HG03457 (cell line): ENCODE measurements around the gene PTX4.
"Not testable (repeated sequence)": the region's sequence is repeated elsewhere in the genome, so short reads cannot be mapped to it uniquely, and the experiment has no call there.

Experiments
- ATAC-seq: cut with Tn5 transposase; IDR thresholded peaks from one replicate; pipeline ENCODE4 v1.9.1; 2021; ENCODE audit warnings: moderate number of reproducible peaks; ENCODE audit not compliant: unreplicated experiment

Gene PTX4

DNA sequence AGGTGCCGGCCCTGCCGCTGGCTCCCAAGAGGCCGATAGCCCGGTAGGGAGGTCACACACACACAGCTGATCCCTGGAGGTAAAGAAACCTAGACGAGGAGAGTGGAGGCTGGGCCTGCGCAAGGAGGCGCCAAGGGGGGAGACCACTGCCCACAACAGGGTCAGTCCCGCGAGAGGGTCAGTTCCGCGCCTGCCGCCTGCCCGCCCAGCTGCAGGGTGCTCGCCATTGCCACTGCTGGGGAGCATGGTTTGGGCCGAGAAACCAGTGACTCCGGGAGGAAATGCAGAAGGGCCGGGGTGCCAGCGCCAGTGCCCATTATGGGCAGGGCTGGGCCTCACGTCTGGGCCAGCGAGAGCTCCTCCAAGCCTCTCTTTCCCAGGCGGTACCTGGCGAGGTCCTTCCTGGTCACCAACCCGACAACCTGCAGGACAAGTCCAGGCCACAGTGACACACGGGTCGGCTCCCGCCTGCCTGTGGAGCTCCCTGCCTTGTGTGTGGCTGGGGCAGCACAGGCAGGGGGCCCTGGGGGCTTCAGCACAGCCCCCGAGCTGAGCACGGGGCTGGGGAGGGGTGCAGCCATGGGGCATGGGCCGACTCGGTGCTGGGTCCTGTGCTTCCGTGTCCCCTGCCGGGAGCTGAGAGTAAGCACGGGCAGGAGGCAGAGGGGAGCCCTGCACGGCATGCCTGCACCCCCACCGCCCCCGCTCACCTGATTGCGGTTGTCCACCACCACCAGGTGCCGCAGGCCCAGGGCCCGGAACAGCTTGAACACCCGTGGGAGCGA, 42.3 kb downstream of the PTX4 start:
- no peak for ATAC-seq

DNA sequence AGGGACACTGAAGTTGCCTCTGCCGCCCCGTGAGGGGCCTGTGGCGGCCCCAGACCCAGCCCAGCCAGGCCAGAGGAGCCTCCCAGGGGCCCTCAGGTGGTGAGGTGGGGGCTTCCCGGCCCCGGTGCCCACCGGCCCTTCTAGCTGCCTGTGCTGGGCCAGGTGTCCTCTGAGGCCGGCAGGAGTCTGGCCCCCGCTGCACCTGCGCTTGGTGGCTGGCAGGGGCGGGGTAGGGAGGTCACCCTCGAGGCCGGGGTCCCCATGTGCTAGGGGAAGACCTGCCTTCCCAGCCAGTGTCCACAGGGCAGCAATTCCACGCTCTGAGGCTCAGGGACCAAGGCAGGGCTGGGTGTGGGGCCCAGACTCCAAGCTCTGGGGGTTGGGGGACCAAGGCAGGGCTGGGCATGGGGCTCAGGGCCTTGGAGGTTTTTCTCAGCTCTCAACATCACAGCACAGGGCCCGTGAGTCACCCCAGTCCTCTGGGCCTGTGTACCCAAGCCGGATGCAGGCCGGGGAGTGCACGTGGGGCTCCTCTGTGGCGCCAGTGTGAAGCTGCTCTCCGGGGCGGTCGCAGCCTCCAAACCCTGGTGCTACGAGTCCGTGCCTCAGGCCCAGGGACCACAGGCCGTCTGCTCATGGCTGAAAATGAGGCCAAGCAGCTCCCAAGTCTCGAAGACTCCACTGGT, 43.1 kb downstream of the PTX4 start:
- ATAC-seq: no peak

DNA sequence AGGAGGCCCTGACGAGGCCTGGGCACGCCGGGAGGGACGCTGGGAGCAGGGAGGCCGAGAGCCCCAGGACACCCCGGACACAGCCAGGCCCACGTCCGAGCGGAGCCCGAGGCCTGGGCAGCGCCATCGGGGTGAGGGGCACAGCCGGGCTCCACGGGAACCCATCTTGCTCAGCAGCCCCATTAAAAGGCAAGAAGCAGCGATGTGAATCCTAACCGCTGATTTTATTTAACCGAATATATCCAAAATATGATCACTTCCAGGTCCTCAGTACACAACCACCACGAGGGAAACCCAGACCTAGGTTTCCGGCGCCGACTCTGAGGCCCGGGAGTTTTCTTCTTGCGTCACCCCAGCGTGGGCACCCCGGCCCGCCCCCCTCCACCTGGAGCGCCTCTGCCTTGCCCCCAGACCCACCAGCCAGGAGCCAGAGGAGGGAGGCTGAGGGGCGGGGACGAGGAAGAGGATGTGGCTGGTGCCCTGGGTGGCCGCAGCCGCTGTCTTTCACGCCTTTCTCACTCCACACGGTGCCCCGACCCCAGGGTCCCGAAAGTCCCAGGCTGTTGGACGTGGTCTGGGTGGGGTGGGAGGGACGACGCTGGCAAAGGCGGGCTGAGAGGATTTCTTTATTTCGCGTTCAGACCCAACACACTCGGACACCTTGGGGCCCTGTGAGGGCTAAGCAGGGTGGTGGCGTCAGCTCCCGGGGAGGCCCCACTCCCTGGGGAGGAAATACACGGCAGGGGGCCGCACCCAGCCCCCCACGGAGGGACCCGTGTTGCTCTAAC, 43.8 kb downstream of the PTX4 start:
- no peak for ATAC-seq

DNA sequence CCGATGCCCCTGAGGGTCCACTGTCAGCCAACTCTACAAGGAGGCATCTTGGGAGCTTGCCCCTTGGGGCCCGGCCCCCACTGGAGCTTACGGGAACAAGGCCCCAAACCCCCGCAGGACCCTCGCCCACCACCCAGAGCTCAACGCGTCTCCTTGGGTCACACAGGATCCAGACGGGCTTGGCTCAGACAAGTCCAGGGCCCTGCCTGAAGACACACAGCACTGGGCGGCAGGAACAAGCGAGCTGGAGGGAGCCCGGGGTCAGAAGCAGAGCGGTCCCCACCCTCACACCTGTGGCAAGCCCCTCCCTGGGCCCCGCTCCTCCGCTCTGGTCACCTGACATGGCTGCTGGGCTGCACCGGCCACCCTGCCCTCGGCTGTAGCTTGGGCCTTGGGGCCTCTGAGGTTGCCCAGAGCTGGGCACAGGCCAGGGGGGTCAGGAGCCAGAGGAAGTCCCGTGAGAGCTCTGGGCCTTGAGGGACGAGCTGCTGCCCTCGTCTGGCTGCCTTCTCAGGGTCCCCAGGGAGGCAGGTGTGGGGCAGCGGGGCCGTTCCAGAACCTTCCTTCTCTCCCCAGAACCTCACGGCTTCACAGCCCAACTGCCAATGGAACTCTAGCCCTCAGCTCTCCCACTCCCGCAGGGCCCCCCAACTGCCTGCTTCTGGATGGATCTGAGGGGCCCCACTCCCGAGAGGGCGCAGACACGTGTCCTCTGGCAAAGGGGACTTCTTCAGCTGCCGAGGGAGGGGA, 44.6 kb downstream of the PTX4 start, which contains the start of gene CCDC154:
Gene CCDC154 (minus strand): TSS at position 577 of the 750 bp plus-strand sequence. CDS start 234 bp downstream, at position 343.
- no peak for ATAC-seq

DNA sequence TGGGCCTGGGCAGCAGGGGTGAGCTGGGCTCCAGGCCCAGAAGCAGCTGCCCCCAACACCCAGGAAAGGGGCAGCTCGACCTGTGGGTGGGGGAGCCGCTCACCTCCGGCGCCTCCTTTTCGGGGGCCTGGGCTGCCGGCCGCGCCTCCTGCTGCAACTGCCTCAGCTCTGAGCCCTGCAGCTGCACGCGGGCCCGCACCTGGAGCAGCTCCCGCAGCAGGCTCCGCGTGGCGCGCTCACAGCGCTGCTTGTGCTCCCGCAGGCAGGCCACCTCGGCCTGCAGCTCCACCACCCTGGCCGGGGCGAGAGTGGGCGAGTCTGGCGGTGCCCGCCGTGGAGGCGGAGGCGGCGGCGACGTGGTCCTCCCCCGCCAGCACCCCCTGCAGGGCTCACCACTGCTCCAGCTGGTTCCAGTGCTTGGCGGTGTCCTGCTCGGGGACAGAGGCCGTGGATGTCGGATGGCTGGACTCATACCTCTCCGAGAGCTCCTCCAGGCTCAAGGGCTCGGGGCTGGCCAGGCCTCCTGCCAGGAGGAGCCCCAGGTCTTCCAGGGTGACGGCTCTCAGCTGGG, 45.3 kb downstream of the PTX4 start:
- ATAC-seq: no peak

DNA sequence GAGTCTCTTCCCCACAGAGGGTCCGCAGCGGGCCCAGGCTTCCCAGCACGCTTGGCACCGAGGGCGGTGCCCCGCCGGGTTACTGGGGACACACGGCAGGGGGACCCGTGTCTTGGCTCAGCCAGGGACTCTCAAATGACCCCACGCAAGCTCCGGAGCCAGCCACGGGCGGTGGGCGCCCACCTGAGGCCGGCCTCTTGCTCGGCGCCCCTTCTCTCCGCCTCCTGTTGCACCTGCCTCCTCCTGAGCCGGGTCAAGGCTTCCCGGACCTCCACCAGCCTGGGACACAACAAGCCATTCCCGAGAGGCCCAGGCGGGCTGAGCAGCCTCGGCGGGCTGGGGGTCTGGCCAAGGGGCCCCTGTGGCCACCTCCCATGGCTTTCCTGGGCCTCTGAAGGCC, 46.0 kb downstream of the PTX4 start:
- ATAC-seq: no peak

DNA sequence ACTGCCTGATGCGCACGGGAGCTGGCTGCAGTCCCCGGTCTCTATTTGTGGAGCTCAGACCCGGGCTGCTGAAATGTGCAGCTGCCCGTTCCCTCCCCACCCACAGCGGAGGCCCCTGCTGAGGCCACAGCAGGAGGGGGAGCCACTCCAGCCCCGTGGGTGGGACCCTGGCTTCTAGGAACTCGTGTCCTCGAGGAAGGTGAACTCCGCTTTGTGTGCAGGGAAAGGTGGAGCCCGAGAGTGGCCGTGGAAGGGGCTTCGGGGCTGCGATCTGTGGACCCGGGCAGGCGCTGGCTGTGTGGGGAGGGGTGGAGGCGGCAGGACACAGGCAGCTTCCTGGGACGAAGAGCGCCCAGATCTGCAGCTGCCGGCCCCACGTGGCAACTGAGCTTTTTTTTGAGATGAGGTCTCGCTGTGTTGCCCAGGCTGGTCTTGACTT, 47.3 kb downstream of the PTX4 start:
- ATAC-seq: no peak

DNA sequence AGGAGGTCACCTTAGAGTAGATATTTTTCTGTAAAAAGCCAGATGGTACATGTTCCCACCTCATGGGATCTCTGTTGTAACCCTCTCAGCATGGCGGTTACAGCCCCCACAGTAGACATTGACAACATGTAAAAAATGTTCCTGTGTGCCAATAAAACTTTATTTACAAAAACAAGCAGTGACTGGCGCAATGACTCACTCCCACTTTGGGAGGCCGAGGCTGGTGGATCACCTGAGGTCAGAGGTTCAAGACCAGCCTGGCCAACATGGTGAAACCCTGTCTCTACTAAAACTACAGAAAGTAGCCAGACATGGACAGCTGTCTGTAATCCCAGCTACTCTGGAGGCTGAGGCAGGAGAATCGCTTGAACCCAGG, 49.1 kb downstream of the PTX4 start:
- not testable (repeated sequence) for ATAC-seq

DNA sequence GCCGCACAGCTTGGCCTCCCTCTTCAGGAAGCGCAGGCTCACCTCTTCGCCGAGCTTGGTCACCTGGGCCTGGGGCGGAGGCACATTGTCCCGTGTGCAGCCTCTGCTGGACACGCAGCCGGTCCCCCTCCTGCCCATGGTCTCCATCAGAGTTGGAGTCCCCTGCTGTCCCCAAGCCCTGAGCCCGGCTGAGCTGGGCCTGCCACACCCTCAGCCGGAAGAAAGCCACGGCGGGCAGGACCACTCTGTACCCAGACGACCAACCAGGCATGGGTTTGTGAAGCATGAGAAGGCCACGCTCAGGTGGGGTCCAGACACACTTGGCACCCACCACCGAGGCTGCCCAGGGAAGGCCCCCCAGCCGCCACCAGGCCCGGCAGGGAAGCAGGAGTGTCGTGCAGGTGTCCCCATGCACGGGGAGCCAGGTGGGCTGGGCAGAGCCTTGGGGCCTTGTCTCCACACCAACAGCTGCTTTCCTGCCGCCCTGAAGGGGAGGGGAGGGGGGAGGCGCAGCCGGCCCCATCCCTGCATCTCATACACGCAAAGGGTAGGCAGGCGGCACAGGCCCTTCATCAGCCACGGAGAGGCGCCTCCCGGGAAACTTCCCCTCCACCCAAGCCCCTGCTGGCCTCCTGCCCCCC, 49.6 kb downstream of the PTX4 start:
- ATAC-seq: no peak

DNA sequence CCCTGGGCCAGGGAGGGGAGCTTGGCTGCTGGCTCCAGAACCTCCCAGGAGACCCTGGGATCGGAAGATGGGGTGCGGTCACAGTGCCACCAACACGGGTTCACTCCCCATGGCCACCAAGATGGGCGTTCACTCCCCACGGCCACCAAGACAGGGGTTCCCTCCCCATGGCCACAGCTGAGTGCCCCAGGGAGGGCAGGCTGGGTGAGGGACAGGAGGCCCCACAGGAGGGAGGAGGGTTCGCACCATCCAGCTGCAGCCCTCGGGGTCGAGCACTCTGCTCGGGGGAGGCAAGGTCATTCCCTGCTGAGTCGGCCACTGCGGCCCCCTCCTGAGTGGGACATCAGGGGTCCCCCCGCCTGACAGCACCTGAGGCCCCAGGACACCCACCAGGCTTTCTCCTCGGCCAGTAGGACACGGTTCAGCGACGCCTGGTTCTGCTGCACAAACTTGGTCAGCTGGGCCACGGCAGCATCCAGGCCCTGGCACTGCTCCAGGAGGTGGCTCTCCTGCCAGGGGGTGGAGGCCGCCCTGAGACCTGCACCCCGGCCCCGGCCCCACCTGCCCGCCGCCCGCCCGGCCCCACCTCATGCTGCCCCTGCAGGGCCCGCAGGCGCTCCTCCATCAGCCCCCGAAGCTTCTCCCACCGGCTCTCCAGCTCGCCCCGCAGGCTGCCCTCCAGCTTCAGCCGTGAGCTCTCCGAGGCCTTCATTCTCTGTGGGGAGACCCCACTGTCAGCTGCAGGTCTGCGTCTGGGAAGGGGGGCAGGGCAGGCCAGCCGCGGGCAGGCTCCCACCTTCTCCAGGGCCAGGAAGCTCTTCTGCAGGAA, 50.3 kb downstream of the PTX4 start:
- no peak for ATAC-seq

DNA sequence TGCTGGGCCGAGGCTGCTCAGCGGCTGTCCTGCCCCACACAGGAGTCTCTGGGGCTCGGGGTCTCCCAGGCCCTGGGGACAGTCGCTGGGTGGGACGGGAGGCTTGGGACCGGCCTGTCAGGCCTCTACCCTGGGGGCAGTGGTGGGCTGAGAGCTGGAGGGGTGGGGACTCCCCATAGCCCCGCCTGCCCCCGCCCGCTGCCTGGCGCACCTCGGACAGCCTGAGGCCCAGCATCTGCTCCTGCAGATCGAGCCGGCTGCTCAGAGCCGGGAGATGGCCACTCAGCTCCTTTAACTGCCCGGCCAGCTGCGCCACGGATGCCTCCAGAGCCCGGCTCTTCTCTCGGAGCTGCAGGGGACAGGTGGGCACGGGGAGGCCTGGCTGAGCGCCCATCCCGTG, 51.1 kb downstream of the PTX4 start:
- no peak for ATAC-seq

DNA sequence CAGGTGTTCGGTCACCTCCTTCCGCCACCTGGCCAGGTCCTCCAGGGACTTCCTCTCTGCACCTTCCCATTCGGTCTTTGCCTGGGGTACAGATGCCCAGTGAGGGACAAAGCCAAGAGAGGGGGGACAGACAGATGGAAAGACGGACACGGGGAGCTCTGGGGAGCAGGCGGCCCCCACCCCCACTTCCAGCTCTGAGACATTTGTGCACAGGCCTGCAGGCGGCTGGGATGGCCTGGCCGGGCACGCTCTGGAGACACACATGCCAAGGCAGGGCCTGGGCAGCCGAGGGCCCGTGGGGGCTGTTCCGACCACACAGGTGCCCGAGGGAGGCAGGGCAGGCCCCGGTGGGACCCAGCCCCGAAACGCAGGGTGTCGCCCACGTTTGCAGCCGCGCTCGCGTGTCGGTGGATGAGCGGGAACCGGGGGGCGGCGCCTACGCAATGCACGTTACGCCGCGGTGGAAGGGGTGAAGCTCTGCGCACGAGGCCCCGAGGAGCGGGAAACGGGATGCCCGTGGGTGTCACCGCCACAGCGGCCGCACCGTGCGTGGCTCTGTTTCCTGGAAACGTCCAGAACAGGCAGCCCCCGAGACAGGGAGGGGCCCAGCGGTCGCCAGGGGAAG, 51.9 kb downstream of the PTX4 start:
- ATAC-seq: no peak

DNA sequence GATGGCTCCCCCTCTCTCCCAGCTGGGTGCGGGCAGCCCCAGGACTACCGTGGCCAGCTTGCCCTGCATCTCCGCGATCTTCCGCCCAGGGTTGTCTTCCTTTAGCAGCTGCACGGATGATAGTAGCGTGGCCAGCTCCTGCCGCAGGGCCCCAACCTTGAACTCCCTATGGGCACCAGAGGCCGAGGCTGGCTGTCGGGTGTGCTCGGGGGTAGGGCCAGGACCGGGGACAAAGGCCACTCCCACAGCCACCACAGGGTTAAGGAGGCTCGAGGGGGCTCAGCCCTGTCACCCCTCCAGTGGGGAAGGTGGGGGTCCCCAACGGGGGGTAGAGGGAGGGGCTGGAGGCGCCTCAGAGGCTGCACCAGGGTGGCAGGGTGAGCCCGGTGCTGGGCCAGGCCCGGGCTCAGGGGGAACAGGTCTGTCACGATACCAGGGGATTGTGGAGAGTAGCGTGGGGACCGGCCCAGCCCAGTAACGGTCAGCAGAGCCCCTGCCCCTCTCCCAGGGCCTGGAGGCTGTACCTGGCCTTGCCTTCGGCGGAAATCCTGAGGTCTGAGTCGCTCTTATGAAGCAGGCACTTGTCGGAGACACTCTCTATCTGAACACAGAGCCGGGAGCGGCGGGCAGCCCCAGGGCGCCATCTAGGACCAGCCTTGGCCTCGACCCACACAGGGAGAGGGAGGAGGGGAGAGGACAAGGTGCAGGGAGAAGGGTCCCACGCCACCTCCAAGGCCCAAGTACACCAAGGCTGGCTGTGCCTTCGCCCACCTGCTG, 52.6 kb downstream of the PTX4 start:
- ATAC-seq: no peak
